ENCODE data around the gene MRPL11. TPM values are rescaled to one million over a fixed set of nuclear protein-coding genes. Genes with fewer than 3 reads are reported as not detected.

The MRPL11 gene
- total RNA-seq, 2 donors from 2014 or later = 16.7 to 28.0 TPM

- H3K4me3 ChIP-seq = no peak overlapping the region
- H3K36me3 ChIP-seq = peaks cover 2% of the 10 kb centered on the region
- no peaks in the 10 kb centered on the region for H3K9me3 ChIP-seq
- peaks cover 32 to 52% of the 10 kb centered on the region in 2 donors for H3K4me1 ChIP-seq (ENCODE audit: control insufficient read depth in 1 of 2, low read depth in 2 of 2)
- DNase-seq (ENCODE audit: low spot score) = no peak
- TF ChIP-seq CTCF (IDR thresholded peaks at IDR 0.05) = no peak
- no peak overlapping the region for H3K27ac ChIP-seq
- H3K27me3 ChIP-seq (replicated peaks; ENCODE audit: insufficient read depth) = no peaks in the 10 kb centered on the region
- ATAC-seq (ENCODE audit: insufficient number of reproducible peaks, low FRiP score, low read depth) = no peak
Measured at GRCh38 chr11:66418986-66419308, 19.7 kb downstream of the MRPL11 start.

- peak; percentile 74 for DNase-seq (ENCODE audit: low spot score)
- Histone ChIP-seq H3K27ac (peak overlapping the region in 1 of 2 donors; percentile 58), H3K9me3 (no peaks in the 10 kb centered on the region), H3K27me3 (replicated peaks; ENCODE audit: insufficient read depth) (no peaks in the 10 kb centered on the region), H3K4me1 (ENCODE audit: control insufficient read depth in 1 of 2, low read depth in 2 of 2) (peaks cover 32 to 57% of the 10 kb centered on the region in 2 donors), H3K36me3 (no peaks in the 10 kb centered on the region), H3K4me3 (peak overlapping the region; percentile 36)
- TF ChIP-seq CTCF (IDR thresholded peaks at IDR 0.05) = peak; percentile 58
- ATAC-seq (ENCODE audit: insufficient number of reproducible peaks, low FRiP score, low read depth) = peak; percentile 89
Measured at GRCh38 chr11:66418168-66418985, 20.3 kb downstream of the MRPL11 start.

DNA sequence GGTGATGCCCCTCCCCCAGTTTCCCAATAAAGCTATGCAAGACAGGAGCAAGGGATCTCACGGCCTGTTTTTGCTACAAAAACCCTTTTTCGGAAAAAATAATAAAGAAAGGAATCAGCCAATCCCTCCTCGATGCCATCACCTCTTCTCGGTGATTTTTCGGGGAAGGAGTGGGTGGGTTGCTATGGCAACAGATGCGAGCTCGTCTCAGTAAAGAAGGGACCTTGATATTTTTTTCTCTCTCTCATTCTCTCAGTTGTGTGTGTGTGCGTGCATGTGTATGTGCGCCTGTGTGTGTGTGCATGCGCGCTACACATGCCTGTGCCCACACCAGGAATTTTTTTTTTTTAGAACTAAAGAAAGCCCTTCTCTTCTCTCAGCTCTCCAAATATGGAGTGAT is 21.6 kb downstream of the MRPL11 start:
- DNase-seq (ENCODE audit: low spot score) = no peak
- Histone ChIP-seq H3K27me3 (replicated peaks; ENCODE audit: insufficient read depth) (no peaks in the 10 kb centered on the region), H3K4me3 (no peak overlapping the region), H3K27ac (no peak overlapping the region), H3K36me3 (no peaks in the 10 kb centered on the region), H3K4me1 (ENCODE audit: control insufficient read depth in 1 of 2, low read depth in 2 of 2) (peaks cover 32 to 70% of the 10 kb centered on the region in 2 donors), H3K9me3 (no peaks in the 10 kb centered on the region)
- no peak for ATAC-seq (ENCODE audit: insufficient number of reproducible peaks, low FRiP score, low read depth)
- no peak for TF ChIP-seq CTCF (IDR thresholded peaks at IDR 0.05)

DNA sequence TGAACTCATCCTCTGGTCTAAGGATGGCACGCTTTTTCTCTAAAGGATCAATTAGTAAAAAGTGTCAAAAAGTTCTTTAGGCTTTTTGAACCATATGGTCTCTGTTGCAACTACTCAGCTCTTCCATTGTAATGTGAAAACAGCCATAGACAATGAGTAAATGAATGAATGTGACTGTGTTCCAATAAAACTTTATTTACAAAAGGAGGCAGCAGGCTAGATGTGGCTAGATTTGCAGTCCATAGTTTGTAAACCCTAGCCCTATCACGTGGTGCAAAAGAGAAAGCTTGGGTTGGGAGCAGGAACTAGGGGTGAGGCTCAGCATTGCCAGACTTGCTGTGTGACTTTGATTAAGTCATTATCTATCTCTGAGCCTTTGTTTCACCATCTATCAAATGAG is 23.2 kb downstream of the MRPL11 start:
- no peak for DNase-seq (ENCODE audit: low spot score)
- no peak overlapping the region for H3K27ac ChIP-seq
- H3K27me3 ChIP-seq (replicated peaks; ENCODE audit: insufficient read depth) = no peaks in the 10 kb centered on the region
- no peak for ATAC-seq (ENCODE audit: insufficient number of reproducible peaks, low FRiP score, low read depth)
- no peak overlapping the region for H3K4me3 ChIP-seq
- no peak for TF ChIP-seq CTCF (IDR thresholded peaks at IDR 0.05)
- H3K9me3 ChIP-seq = no peaks in the 10 kb centered on the region
- peaks cover 26 to 76% of the 10 kb centered on the region in 2 donors for H3K4me1 ChIP-seq (ENCODE audit: control insufficient read depth in 1 of 2, low read depth in 2 of 2)
- H3K36me3 ChIP-seq = no peaks in the 10 kb centered on the region

DNA sequence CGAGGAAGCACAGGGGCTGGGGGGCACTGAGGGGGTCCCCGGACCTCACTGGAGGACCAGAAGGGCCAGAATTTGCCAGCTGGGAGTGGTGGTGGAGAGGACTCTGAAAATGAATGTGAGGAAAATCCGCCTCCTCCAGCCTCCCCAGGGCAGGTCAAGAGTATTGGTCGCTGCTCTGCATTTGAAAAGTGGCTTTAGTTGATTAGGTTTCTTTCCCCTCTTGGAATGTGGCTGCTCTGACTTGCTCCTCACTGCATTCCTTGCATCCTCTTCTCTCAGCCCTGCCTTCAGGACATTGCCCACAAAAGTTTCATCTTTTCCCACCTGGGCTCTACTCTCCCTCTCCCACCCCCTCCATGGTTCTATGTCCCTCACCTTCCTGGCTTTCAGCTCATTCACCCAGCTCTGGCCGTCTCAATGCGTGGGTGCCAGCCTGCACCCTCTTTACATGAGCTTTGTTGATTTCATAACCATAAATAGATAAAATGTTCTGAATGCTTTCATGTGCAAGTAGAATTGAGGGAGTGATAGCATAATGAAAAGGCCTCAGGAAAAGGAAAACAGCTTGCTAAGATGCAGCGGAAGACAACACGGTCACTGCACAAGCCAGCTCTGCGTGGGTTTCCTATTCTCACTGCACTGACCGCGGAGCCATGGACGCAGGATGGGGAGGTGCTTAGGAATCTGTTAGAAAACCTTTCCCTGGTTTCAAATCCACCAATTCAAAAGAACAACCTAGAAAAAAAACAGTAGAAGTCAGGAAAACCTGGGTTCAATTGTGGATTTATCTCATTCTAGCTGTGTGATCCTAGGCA is 24.3 kb downstream of the MRPL11 start:
- Histone ChIP-seq H3K4me1 (ENCODE audit: control insufficient read depth in 1 of 2, low read depth in 2 of 2) (peaks cover 24 to 76% of the 10 kb centered on the region in 2 donors), H3K27me3 (replicated peaks; ENCODE audit: insufficient read depth) (no peaks in the 10 kb centered on the region), H3K9me3 (no peaks in the 10 kb centered on the region), H3K4me3 (no peak overlapping the region), H3K27ac (no peak overlapping the region), H3K36me3 (no peaks in the 10 kb centered on the region)
- TF ChIP-seq CTCF (IDR thresholded peaks at IDR 0.05) = no peak
- ATAC-seq (ENCODE audit: insufficient number of reproducible peaks, low FRiP score, low read depth) = no peak
- no peak for DNase-seq (ENCODE audit: low spot score)
